ENCODE measurements around the gene KATNIP. TPM values are rescaled to one million over a fixed set of nuclear protein-coding genes. Genes with fewer than 3 reads are reported as not detected.

The KATNIP gene
- total RNA-seq, 1 experiment from 2014 or later, result 21.5 TPM

- Histone ChIP-seq H3K9me3 (no peaks in the 10 kb centered on the region), H3K4me3 (ENCODE audit: low read depth, low read length) (no peak overlapping the region), H3K36me3 (ENCODE audit: control insufficient read depth, insufficient read depth, low read length) (no peaks in the 10 kb centered on the region), H3K27me3 (replicated peaks; ENCODE audit: control insufficient read depth, insufficient read depth, low read length) (no peaks in the 10 kb centered on the region), H3K4me1 (no peaks in the 10 kb centered on the region)
- Mint-ChIP-seq H3K4me1 (ENCODE audit: low read depth, unreplicated experiment) (no peaks in the 10 kb centered on the region), H3K27me3 (ENCODE audit: insufficient read depth, unreplicated experiment) (no peaks in the 10 kb centered on the region), H3K4me3 (ENCODE audit: unreplicated experiment) (no peak overlapping the region), H3K27ac (ENCODE audit: unreplicated experiment) (no peak overlapping the region), H3K36me3 (ENCODE audit: insufficient read depth, unreplicated experiment) (no peaks in the 10 kb centered on the region), H3K9me3 (ENCODE audit: unreplicated experiment) (no peaks in the 10 kb centered on the region)
- BruUV-seq (replicated peaks), result no TSS peak
- POLR2A ChIA-PET, result no interaction called here
- intact Hi-C loops (cut with micrococcal nuclease; ENCODE audit: unreplicated experiment), result no loop called here
- CTCF ChIA-PET, result no interaction called here
- DNase-seq, result no peak
- TF ChIP-seq, protein P1, sequence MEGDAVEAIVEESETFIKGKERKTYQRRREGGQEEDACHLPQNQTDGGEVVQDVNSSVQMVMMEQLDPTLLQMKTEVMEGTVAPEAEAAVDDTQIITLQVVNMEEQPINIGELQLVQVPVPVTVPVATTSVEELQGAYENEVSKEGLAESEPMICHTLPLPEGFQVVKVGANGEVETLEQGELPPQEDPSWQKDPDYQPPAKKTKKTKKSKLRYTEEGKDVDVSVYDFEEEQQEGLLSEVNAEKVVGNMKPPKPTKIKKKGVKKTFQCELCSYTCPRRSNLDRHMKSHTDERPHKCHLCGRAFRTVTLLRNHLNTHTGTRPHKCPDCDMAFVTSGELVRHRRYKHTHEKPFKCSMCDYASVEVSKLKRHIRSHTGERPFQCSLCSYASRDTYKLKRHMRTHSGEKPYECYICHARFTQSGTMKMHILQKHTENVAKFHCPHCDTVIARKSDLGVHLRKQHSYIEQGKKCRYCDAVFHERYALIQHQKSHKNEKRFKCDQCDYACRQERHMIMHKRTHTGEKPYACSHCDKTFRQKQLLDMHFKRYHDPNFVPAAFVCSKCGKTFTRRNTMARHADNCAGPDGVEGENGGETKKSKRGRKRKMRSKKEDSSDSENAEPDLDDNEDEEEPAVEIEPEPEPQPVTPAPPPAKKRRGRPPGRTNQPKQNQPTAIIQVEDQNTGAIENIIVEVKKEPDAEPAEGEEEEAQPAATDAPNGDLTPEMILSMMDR (IDR thresholded peaks at IDR 0.05; ENCODE audit: insufficient read depth in 1 of 2, low read depth in 1 of 2, low read length in 1 of 2, severe bottlenecking in 1 of 2, unreplicated experiment in 1 of 2), result no peak
Measured at GRCh38 chr16:27599606-27600005, 49.7 kb downstream of the KATNIP start.

Other genes starting within 250 kb of the KATNIP start
- gene IL4R, start 236.2 kb upstream of the KATNIP start, total RNA-seq (2022), result 32.6 and 34.4 TPM in 2 replicates
- 0.07 and 0.12 TPM in 2 replicates for gene IL21R, start 148.0 kb upstream of the KATNIP start, total RNA-seq (2022)
- 67.7 and 75.2 TPM in 2 replicates for gene GTF3C1, start 231 bp upstream of the KATNIP start, total RNA-seq (2022)

Measured in Caco-2 (cell line).